Neural cell (in vitro differentiated cells): ENCODE measurements around the gene TRIOBP. TPM values are rescaled to one million over a fixed set of nuclear protein-coding genes. Genes with fewer than 3 reads are reported as not detected.

Experiments
- H2AFZ ChIP-seq: fragments of 200-600, 300-800 bp; sonication (generic), shearing (Covaris generic); 2 replicates; pipeline ENCODE4 v1.6.0; 2014; ENCODE audit warnings: low read depth, mild to moderate bottlenecking, antibody characterized with exemption, low read length, moderate library complexity
- H3F3A ChIP-seq: fragments of 200-600 bp; shearing (Covaris generic); 2 replicates; pipeline ENCODE4 v1.6.1; 2016; ENCODE audit warnings: mild to moderate bottlenecking, moderate library complexity, mixed read lengths, antibody characterized with exemption, low read length; ENCODE audit not compliant: insufficient read depth, poor library complexity, severe bottlenecking
- H3K27ac ChIP-seq: fragments of 200-600, 300-800 bp; sonication (generic), shearing (Covaris generic); 2 replicates; pipeline ENCODE4 v1.5.1; 2014; ENCODE audit warnings: mild to moderate bottlenecking, low read length, moderate library complexity
- H3K27me3 ChIP-seq: fragments of 300-800, 200-600 bp; sonication (generic), shearing (Covaris generic); 2 replicates; pipeline ENCODE4 v1.6.0; 2014; ENCODE audit warnings: mild to moderate bottlenecking, low read depth, low read length, moderate library complexity; ENCODE audit not compliant: insufficient read depth
- H3K36me3 ChIP-seq: fragments of 300-800, 200-600 bp; sonication (generic), shearing (Covaris generic); 2 replicates; pipeline ENCODE4 v1.5.1; 2014; ENCODE audit warnings: mild to moderate bottlenecking, antibody characterized with exemption, low read length, moderate library complexity; ENCODE audit not compliant: insufficient read depth
- H3K4me2 ChIP-seq: fragments of 300-800, 200-600 bp; sonication (generic), shearing (Covaris generic); 2 replicates; pipeline ENCODE4 v1.6.0; 2014; ENCODE audit warnings: mild to moderate bottlenecking, low read length
- H3K4me3 ChIP-seq: fragments of 300-800, 200-600 bp; sonication (generic), shearing (Covaris generic); 2 replicates; pipeline ENCODE4 v1.5.1; 2014; ENCODE audit warnings: mild to moderate bottlenecking, low read length, moderate library complexity
- H3K79me2 ChIP-seq: fragments of 200-600 bp; shearing (Covaris generic); replicated peaks from 2 replicates; pipeline ENCODE4 v1.6.0; 2014; ENCODE audit warnings: mild to moderate bottlenecking, low read length, moderate library complexity; ENCODE audit not compliant: insufficient read depth
- H3K9ac ChIP-seq: fragments of 300-800, 200-600 bp; sonication (generic), shearing (Covaris generic); 2 replicates; pipeline ENCODE4 v1.6.1; 2016; ENCODE audit warnings: mild to moderate bottlenecking, low read length, mixed read lengths
- H3K9me2 ChIP-seq: fragments of 200-600 bp; shearing (Covaris generic); 2 replicates; pipeline ENCODE4 v1.6.1; 2016; ENCODE audit warnings: mild to moderate bottlenecking, low read length, mixed read lengths; ENCODE audit not compliant: insufficient read depth
- H3K9me3 ChIP-seq: fragments of 200-600, 300-800 bp; sonication (generic), shearing (Covaris generic); 2 replicates; pipeline ENCODE4 v1.6.1; 2016; ENCODE audit warnings: mild to moderate bottlenecking, mixed run types, low read length, moderate library complexity, mixed read lengths
- H4K20me1 ChIP-seq: fragments of 200-600 bp; shearing (Covaris generic); 2 replicates; pipeline ENCODE4 v1.6.1; 2016; ENCODE audit warnings: mild to moderate bottlenecking, mixed run types; ENCODE audit not compliant: insufficient read depth
- EP300 ChIP-seq: fragments of 450-650 bp; conservative IDR thresholded peaks from 2 replicates; pipeline ENCODE4 v1.6.1; 2014; ENCODE audit warnings: antibody characterized with exemption, mild to moderate bottlenecking, moderate library complexity; ENCODE audit not compliant: poor library complexity, severe bottlenecking
- EZH2 ChIP-seq: fragments of 200-600, 300-800 bp; shearing (Covaris generic), sonication (generic); IDR thresholded peaks from 2 replicates; pipeline ENCODE4 v1.6.1; 2014; ENCODE audit warnings: antibody characterized with exemption, low read length, borderline replicate concordance, mild to moderate bottlenecking; ENCODE audit not compliant: insufficient read depth, poor library complexity, severe bottlenecking
- MXI1 ChIP-seq: fragments of 450-650 bp; conservative IDR thresholded peaks from 2 replicates; pipeline ENCODE4 v1.6.1; 2014; ENCODE audit warnings: antibody characterized with exemption, mild to moderate bottlenecking; ENCODE audit not compliant: poor library complexity, severe bottlenecking
- POLR2AphosphoS5 ChIP-seq: IDR thresholded peaks from 2 replicates; pipeline ENCODE4 v1.6.1; 2012
- RAD21 ChIP-seq: fragments of 450-650 bp; conservative IDR thresholded peaks from 2 replicates; pipeline ENCODE4 v1.6.1; 2014; ENCODE audit warnings: antibody characterized with exemption, mild to moderate bottlenecking, moderate library complexity
- SMC3 ChIP-seq: fragments of 450-650 bp; conservative IDR thresholded peaks from 2 replicates; pipeline ENCODE4 v1.6.1; 2014; ENCODE audit warnings: antibody characterized with exemption, mild to moderate bottlenecking, moderate library complexity; ENCODE audit not compliant: poor library complexity
- TAF1 ChIP-seq: IDR thresholded peaks from 2 replicates; pipeline ENCODE4 v1.6.1; 2012; ENCODE audit warnings: low read depth
- polyA plus RNA-seq: library from polyadenylated mRNA; depleted of rRNA; stranded (reverse); fragments of >200 nt; gene quantifications from 2 replicates; pipeline ENCODE4 v1.2.3, GENCODE V29; 2014
- TF ChIP-seq, protein P1 (sequence below): IDR thresholded peaks from 2 replicates; pipeline ENCODE4 v1.6.1; 2012; ENCODE audit warnings: borderline replicate concordance
- TF ChIP-seq, protein P2 (sequence below): fragments of 450-650 bp; IDR thresholded peaks from 2 replicates; pipeline ENCODE4 v1.5.1; 2014; ENCODE audit warnings: antibody characterized with exemption, mild to moderate bottlenecking, moderate library complexity; ENCODE audit not compliant: poor library complexity, severe bottlenecking

Gene TRIOBP
- polyA plus RNA-seq, 1 donor from 2014 or later, result 16.2 TPM

- H3K9ac ChIP-seq, result no peak overlapping the region
- no peaks in the 10 kb centered on the region for H3K9me3 ChIP-seq
- H3K79me2 ChIP-seq, result no peaks in the 10 kb centered on the region
- H3K27ac ChIP-seq, result no peak overlapping the region
- no peak overlapping the region for H2AFZ ChIP-seq
- no peaks in the 10 kb centered on the region for H4K20me1 ChIP-seq
- no peak overlapping the region for H3K4me3 ChIP-seq
- H3K27me3 ChIP-seq, result no peaks in the 10 kb centered on the region
- no peak overlapping the region for H3K4me2 ChIP-seq
- no peaks in the 10 kb centered on the region for H3K9me2 ChIP-seq
- TF ChIP-seq, protein P1, sequence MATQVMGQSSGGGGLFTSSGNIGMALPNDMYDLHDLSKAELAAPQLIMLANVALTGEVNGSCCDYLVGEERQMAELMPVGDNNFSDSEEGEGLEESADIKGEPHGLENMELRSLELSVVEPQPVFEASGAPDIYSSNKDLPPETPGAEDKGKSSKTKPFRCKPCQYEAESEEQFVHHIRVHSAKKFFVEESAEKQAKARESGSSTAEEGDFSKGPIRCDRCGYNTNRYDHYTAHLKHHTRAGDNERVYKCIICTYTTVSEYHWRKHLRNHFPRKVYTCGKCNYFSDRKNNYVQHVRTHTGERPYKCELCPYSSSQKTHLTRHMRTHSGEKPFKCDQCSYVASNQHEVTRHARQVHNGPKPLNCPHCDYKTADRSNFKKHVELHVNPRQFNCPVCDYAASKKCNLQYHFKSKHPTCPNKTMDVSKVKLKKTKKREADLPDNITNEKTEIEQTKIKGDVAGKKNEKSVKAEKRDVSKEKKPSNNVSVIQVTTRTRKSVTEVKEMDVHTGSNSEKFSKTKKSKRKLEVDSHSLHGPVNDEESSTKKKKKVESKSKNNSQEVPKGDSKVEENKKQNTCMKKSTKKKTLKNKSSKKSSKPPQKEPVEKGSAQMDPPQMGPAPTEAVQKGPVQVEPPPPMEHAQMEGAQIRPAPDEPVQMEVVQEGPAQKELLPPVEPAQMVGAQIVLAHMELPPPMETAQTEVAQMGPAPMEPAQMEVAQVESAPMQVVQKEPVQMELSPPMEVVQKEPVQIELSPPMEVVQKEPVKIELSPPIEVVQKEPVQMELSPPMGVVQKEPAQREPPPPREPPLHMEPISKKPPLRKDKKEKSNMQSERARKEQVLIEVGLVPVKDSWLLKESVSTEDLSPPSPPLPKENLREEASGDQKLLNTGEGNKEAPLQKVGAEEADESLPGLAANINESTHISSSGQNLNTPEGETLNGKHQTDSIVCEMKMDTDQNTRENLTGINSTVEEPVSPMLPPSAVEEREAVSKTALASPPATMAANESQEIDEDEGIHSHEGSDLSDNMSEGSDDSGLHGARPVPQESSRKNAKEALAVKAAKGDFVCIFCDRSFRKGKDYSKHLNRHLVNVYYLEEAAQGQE, result no peak
- TF ChIP-seq SMC3 (no peak), POLR2AphosphoS5 (no peak), EZH2 (no peak), MXI1 (no peak), TAF1 (no peak), EP300 (no peak)
- TF ChIP-seq, protein P2, sequence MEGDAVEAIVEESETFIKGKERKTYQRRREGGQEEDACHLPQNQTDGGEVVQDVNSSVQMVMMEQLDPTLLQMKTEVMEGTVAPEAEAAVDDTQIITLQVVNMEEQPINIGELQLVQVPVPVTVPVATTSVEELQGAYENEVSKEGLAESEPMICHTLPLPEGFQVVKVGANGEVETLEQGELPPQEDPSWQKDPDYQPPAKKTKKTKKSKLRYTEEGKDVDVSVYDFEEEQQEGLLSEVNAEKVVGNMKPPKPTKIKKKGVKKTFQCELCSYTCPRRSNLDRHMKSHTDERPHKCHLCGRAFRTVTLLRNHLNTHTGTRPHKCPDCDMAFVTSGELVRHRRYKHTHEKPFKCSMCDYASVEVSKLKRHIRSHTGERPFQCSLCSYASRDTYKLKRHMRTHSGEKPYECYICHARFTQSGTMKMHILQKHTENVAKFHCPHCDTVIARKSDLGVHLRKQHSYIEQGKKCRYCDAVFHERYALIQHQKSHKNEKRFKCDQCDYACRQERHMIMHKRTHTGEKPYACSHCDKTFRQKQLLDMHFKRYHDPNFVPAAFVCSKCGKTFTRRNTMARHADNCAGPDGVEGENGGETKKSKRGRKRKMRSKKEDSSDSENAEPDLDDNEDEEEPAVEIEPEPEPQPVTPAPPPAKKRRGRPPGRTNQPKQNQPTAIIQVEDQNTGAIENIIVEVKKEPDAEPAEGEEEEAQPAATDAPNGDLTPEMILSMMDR, result no peak
- no peaks in the 10 kb centered on the region for H3F3A ChIP-seq
- no peaks in the 10 kb centered on the region for H3K36me3 ChIP-seq
Measured at GRCh38 chr22:37732699-37733607, 36.1 kb downstream of the TRIOBP start.

DNA sequence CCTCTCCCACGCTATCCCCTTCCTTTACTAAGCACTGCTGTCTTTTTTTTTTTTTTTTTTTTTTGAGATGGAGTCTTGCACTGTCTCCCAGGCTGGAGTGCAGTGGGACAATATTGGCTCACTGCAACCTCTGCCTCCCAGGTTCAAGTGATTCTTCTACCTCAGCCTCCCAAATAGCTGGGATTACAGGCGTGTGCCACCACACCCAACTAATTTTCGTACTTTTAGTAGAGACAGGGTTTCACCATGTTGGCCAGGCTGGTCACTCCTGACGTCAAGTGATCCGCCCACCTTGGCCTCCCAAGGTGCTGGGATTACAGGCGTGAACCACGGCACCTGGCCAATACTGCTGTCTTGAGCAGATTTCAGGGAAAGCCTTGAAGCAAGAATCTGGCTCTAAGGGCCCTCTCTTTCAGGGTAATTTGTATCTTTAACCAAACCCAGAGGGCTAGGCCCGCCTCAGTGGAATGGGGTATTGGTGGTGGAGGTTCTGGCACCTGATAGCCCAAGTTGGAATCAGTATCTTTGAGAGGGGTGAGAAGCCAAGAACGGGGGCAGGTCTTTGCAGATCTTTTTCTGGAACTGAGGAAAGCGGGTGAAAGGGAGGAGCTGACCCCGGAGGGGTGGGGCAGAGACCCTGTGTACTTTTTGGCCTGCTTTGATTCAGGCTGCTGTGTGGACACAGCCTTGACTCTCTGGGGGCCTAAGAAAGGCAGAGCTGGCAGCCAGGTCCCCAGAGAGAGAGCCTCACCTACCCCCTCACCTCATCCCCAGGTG is 37.0 kb downstream of the TRIOBP start:
- Histone ChIP-seq H3K36me3 (no peaks in the 10 kb centered on the region), H4K20me1 (no peaks in the 10 kb centered on the region), H3K4me3 (no peak overlapping the region), H3K79me2 (no peaks in the 10 kb centered on the region), H3K27me3 (no peaks in the 10 kb centered on the region), H2AFZ (no peak overlapping the region), H3K27ac (no peak overlapping the region), H3K9me2 (no peaks in the 10 kb centered on the region), H3K9me3 (no peaks in the 10 kb centered on the region), H3K9ac (no peak overlapping the region), H3F3A (no peaks in the 10 kb centered on the region), H3K4me2 (no peak overlapping the region)
- TF ChIP-seq, protein P2, result no peak
- TF ChIP-seq EZH2, result no peak
- TF ChIP-seq TAF1, result no peak
- TF ChIP-seq POLR2AphosphoS5, result no peak
- TF ChIP-seq SMC3, result no peak
- TF ChIP-seq, protein P1, result no peak
- no peak for TF ChIP-seq EP300
- TF ChIP-seq RAD21, result no peak
- no peak for TF ChIP-seq MXI1
